ENCODE data around the gene ZDHHC21.

ZDHHC21 gene

GRCh38 chr9:14693251-14693861 lies at the start of gene ZDHHC21:
Gene ZDHHC21, minus strand, starts transcription at chr9:14693432. Its CDS starts 19,092 bp downstream, at chr9:14674340.
- DNase-seq (ENCODE audit: low read depth), result peak; percentile 23

GRCh38 chr9:14741369-14741768 lies 48.1 kb upstream of the ZDHHC21 start:
- no peak for DNase-seq (ENCODE audit: low read depth)

GRCh38 chr9:14733133-14733532 lies 39.9 kb upstream of the ZDHHC21 start:
- no peak for DNase-seq (ENCODE audit: low read depth)

- DNase-seq (ENCODE audit: low read depth), result no peak
Measured at GRCh38 chr9:14731294-14731981, 38.2 kb upstream of the ZDHHC21 start.

GRCh38 chr9:14730461-14730898 lies 37.2 kb upstream of the ZDHHC21 start:
- DNase-seq (ENCODE audit: low read depth), result no peak

- no peak for DNase-seq (ENCODE audit: low read depth)
Measured at GRCh38 chr9:14723301-14723700, 30.1 kb upstream of the ZDHHC21 start.

GRCh38 chr9:14722391-14723035 lies 29.3 kb upstream of the ZDHHC21 start, which contains the start of gene CER1:
Gene CER1, minus strand, starts transcription at chr9:14722733. Its CDS starts 61 bp downstream, at chr9:14722672.
- no peak for DNase-seq (ENCODE audit: low read depth)

GRCh38 chr9:14719231-14719923 lies 26.1 kb upstream of the ZDHHC21 start:
- DNase-seq (ENCODE audit: low read depth), result no peak

- no peak for DNase-seq (ENCODE audit: low read depth)
Measured at GRCh38 chr9:14715102-14715501, 21.9 kb upstream of the ZDHHC21 start.

- no peak for DNase-seq (ENCODE audit: low read depth)
Measured at GRCh38 chr9:14713187-14713767, 20.0 kb upstream of the ZDHHC21 start.

- no peak for DNase-seq (ENCODE audit: low read depth)
Measured at GRCh38 chr9:14710804-14711203, 17.6 kb upstream of the ZDHHC21 start.

- DNase-seq (ENCODE audit: low read depth), result no peak
Measured at GRCh38 chr9:14706530-14707140, 13.4 kb upstream of the ZDHHC21 start.

- no peak for DNase-seq (ENCODE audit: low read depth)
Measured at GRCh38 chr9:14705079-14705478, 11.8 kb upstream of the ZDHHC21 start.

- DNase-seq (ENCODE audit: low read depth), result no peak
Measured at GRCh38 chr9:14704281-14704680, 11.0 kb upstream of the ZDHHC21 start.

GRCh38 chr9:14702200-14702720 lies 9.0 kb upstream of the ZDHHC21 start:
- no peak for DNase-seq (ENCODE audit: low read depth)

GRCh38 chr9:14692470-14693250 lies 572 bp downstream of the ZDHHC21 start:
- DNase-seq (ENCODE audit: low read depth), result no peak

- no peak for DNase-seq (ENCODE audit: low read depth)
Measured at GRCh38 chr9:14690948-14691730, 2.1 kb downstream of the ZDHHC21 start.

GRCh38 chr9:14687042-14687719 lies 6.1 kb downstream of the ZDHHC21 start:
- no peak for DNase-seq (ENCODE audit: low read depth)

GRCh38 chr9:14686168-14686567 lies 7.1 kb downstream of the ZDHHC21 start:
- no peak for DNase-seq (ENCODE audit: low read depth)
